A549 (cell line): ENCODE data around the gene IL23R. TPM values are rescaled to one million over a fixed set of nuclear protein-coding genes. Genes with fewer than 3 reads are reported as not detected.

Experiments
- ATAC-seq, 2 experiments: fragments of 200-7000 bp in 1 of 2; fragments of >200 bp in 1 of 2; cut with Nextera tagmentation in 1 of 2; cut with Tn5 transposase in 1 of 2; 3 replicates each; pipeline versions ENCODE4 v1.8.0 to v1.9.1; 2018 to 2020; ENCODE audit warnings: mild to moderate bottlenecking in 1 of 2, moderate library complexity in 1 of 2
- CTCF ChIA-PET: fragments of 300-600 bp; sonication (Branson Sonifier 250); formaldehyde crosslinking; extraction: SDS; loops from one replicate; lab custom pipeline; 2021; ENCODE audit warnings: antibody characterized with exemption, inconsistent platforms; lab: Yijun Ruan, JAX
- POLR2A ChIA-PET: fragments of 350-600 bp; formaldehyde crosslinking; extraction: SDS; loops from one replicate; lab custom pipeline; 2021; ENCODE audit warnings: antibody characterized with exemption, inconsistent platforms; lab: Yijun Ruan, JAX
- DNase-seq, 2 experiments: peaks; one replicate each; pipeline versions ENCODE4 v3.0.0 to v3.0.0-alpha.2; 2011 to 2016; ENCODE audit warnings: low read depth in 1 of 2, low spot score in 1 of 2
- FAIRE-seq: peaks from 2 replicates; lab custom pipeline; 2011; peaks lifted over from hg19 to GRCh38; lab: Jason Lieb, UNC
- H3K27ac ChIP-seq, 2 experiments: fragments of >200 bp; sonication (Bioruptor Twin); formaldehyde crosslinking; 3 replicates each; pipeline ENCODE4 v1.5.1; 2016 to 2017
- H3K4me1 ChIP-seq: fragments of >200 bp; sonication (Bioruptor Twin); formaldehyde crosslinking; 3 replicates; pipeline ENCODE4 v1.6.1; 2016
- H3K4me2 ChIP-seq: fragments of >200 bp; sonication (Bioruptor Twin); formaldehyde crosslinking; 3 replicates; pipeline ENCODE4 v1.6.1; 2016
- H3K4me3 ChIP-seq: fragments of >200 bp; sonication (Bioruptor Twin); formaldehyde crosslinking; 3 replicates; pipeline ENCODE4 v1.5.1; 2016
- H3K9me3 ChIP-seq: fragments of >200 bp; sonication (Bioruptor Twin); formaldehyde crosslinking; 3 replicates; pipeline ENCODE4 v1.6.1; 2016
- ATOH8 ChIP-seq: fragments of 250-450 bp; sonication (Bioruptor Pico); IDR thresholded peaks from 2 replicates; pipeline ENCODE4 v1.5.0; 2020; ENCODE audit warnings: low read depth, mild to moderate bottlenecking, moderate library complexity
- CTCF ChIP-seq: fragments of >200 bp; sonication (Bioruptor Twin); formaldehyde crosslinking; IDR thresholded peaks from 3 replicates; pipeline ENCODE4 v1.5.1; 2016
- EHMT2 ChIP-seq: fragments of 200-600 bp; sonication (generic); IDR thresholded peaks from 2 replicates; pipeline ENCODE4 v1.6.1; 2016; ENCODE audit warnings: antibody characterized with exemption, low read depth, mild to moderate bottlenecking, moderate library complexity
- ESRRA ChIP-seq: fragments of 150-350 bp; IDR thresholded peaks from 2 replicates; pipeline ENCODE4 v1.6.1; 2014; ENCODE audit warnings: mild to moderate bottlenecking, low read length, borderline replicate concordance
- FOSB ChIP-seq: fragments of 250-450 bp; sonication (Bioruptor Pico); IDR thresholded peaks from 2 replicates; pipeline ENCODE4 v1.5.0; 2020; ENCODE audit warnings: mild to moderate bottlenecking, moderate library complexity
- FOSL2 ChIP-seq, 2 experiments: fragments of 450-650 bp in 1 of 2; fragments of >200 bp in 1 of 2; sonication (Bioruptor Twin) in 1 of 2; formaldehyde crosslinking; IDR thresholded peaks; 2 replicates each; pipeline versions ENCODE4 v1.5.0 to v1.6.1; 2016 to 2020; ENCODE audit warnings: mild to moderate bottlenecking in 1 of 2, moderate library complexity in 1 of 2
- FOXS1 ChIP-seq: fragments of 250-450 bp; sonication (Bioruptor Pico); IDR thresholded peaks from 2 replicates; pipeline ENCODE4 v1.5.0; 2020; ENCODE audit warnings: mild to moderate bottlenecking, moderate library complexity
- HDAC2 ChIP-seq: fragments of 200-600 bp; sonication (generic); IDR thresholded peaks from 2 replicates; pipeline ENCODE4 v1.6.1; 2016
- HEYL ChIP-seq: fragments of 250-450 bp; sonication (Bioruptor Pico); IDR thresholded peaks from 2 replicates; pipeline ENCODE4 v1.8.0; 2021; ENCODE audit warnings: mild to moderate bottlenecking, moderate library complexity
- HOXB5 ChIP-seq: fragments of 250-450 bp; sonication (Bioruptor Pico); IDR thresholded peaks from 2 replicates; pipeline ENCODE4 v1.5.0; 2020; ENCODE audit warnings: mild to moderate bottlenecking, moderate library complexity
- JUN ChIP-seq, 2 experiments: fragments of >200 bp; sonication (Bioruptor Twin); formaldehyde crosslinking; IDR thresholded peaks; 2 replicates in 1 of 2; 3 replicates in 1 of 2; pipeline ENCODE4 v1.6.1; 2016 to 2017
- KDM5A ChIP-seq: fragments of 200-600 bp; sonication (generic); IDR thresholded peaks from 2 replicates; pipeline ENCODE4 v1.6.1; 2016; ENCODE audit warnings: antibody characterized with exemption, mild to moderate bottlenecking
- MYC ChIP-seq: IDR thresholded peaks from 2 replicates; pipeline ENCODE4 v1.6.1; 2012; ENCODE audit warnings: mild to moderate bottlenecking, inconsistent platforms, low read length, improper control_type of control experiment, borderline replicate concordance
- NR3C1 ChIP-seq: fragments of >200 bp; sonication (Bioruptor Twin); formaldehyde crosslinking; IDR thresholded peaks from 3 replicates; pipeline ENCODE4 v1.6.1; 2017
- POLR2A ChIP-seq: IDR thresholded peaks from 2 replicates; pipeline ENCODE4 v1.6.1; 2012; ENCODE audit warnings: mild to moderate bottlenecking, low read length
- POLR2AphosphoS2 ChIP-seq: conservative IDR thresholded peaks from 2 replicates; pipeline ENCODE4 v1.6.1; 2012; ENCODE audit warnings: low read length, improper control_type of control experiment, inconsistent platforms
- RAD21 ChIP-seq, 2 experiments: fragments of >200 bp in 1 of 2; sonication (Bioruptor Twin) in 1 of 2; formaldehyde crosslinking in 1 of 2; IDR thresholded peaks in 1 of 2; conservative IDR thresholded peaks in 1 of 2; 2 replicates in 1 of 2; 3 replicates in 1 of 2; pipeline ENCODE4 v1.6.1; 2012 to 2018; ENCODE audit warnings: inconsistent platforms in 1 of 2
- RARB ChIP-seq: fragments of 250-450 bp; sonication (Bioruptor Pico); IDR thresholded peaks from 2 replicates; pipeline ENCODE4 v1.8.0; 2021; ENCODE audit warnings: mild to moderate bottlenecking, moderate library complexity
- RFX5 ChIP-seq: fragments of 450-650 bp; IDR thresholded peaks from 2 replicates; pipeline ENCODE4 v1.7.1; 2014; ENCODE audit warnings: antibody characterized with exemption, mild to moderate bottlenecking, moderate library complexity
- RNF2 ChIP-seq: fragments of 200-600 bp; sonication (generic); IDR thresholded peaks from 2 replicates; pipeline ENCODE4 v1.6.1; 2016; ENCODE audit warnings: low read depth, mild to moderate bottlenecking, antibody characterized with exemption, moderate library complexity, borderline replicate concordance
- SMC3 ChIP-seq: fragments of >200 bp; sonication (Bioruptor Twin); formaldehyde crosslinking; IDR thresholded peaks from 3 replicates; pipeline ENCODE4 v1.6.1; 2018; ENCODE audit warnings: inconsistent platforms
- SREBF2 ChIP-seq: fragments of 450-650 bp; IDR thresholded peaks from 2 replicates; pipeline ENCODE4 v1.6.1; 2014; ENCODE audit warnings: mild to moderate bottlenecking, moderate library complexity
- TFCP2L1 ChIP-seq: fragments of 250-450 bp; sonication (Bioruptor Pico); IDR thresholded peaks from 2 replicates; pipeline ENCODE4 v1.5.0; 2021; ENCODE audit warnings: mild to moderate bottlenecking
- TP53 ChIP-seq: fragments of 250-450 bp; sonication (Bioruptor Pico); IDR thresholded peaks from 2 replicates; pipeline ENCODE4 v1.5.0; 2021; ENCODE audit warnings: mild to moderate bottlenecking, moderate library complexity
- USF2 ChIP-seq: fragments of 450-650 bp; IDR thresholded peaks from 2 replicates; pipeline ENCODE4 v1.6.1; 2014; ENCODE audit warnings: antibody characterized with exemption
- ZNF302 ChIP-seq: fragments of 250-450 bp; sonication (Bioruptor Pico); IDR thresholded peaks from 2 replicates; pipeline ENCODE4 v1.9.0; 2021; ENCODE audit warnings: inconsistent platforms, mild to moderate bottlenecking, moderate library complexity
- WGBS: methylation state at CpG from one replicate; pipeline ENCODE4 v1.1.6; 2017; ENCODE audit errors: missing lambda C conversion rate; 5-methylcytosine and 5-hydroxymethylcytosine counted together
- polyA plus RNA-seq, 4 experiments: library from polyadenylated mRNA; depleted of rRNA in 3 of 4; stranded (reverse); fragments of >200 nt; fragmentation: RNase III in 1 of 4; extraction: RNeasy Plus Mini Kit Qiagen cat#74134 plus additional on column Dnase treatment in 1 of 4; gene quantifications; 2 replicates in 3 of 4; 3 replicates in 1 of 4; pipeline ENCODE4 v1.2.3, GENCODE V29; 2011 to 2017
- TF ChIP-seq, protein P1 (sequence below): fragments of >200 bp; sonication (Bioruptor Twin); formaldehyde crosslinking; IDR thresholded peaks from 3 replicates; pipeline ENCODE4 v1.6.1; 2016

IL23R gene
- polyA plus RNA-seq, 2 of the 4 experiments (the other 2 are of a cell fraction): not detected

GRCh38 chr1:67126111-67126746 is 40.0 kb upstream of the IL23R start:
- Histone ChIP-seq H3K9me3 (no peaks in the 10 kb centered on the region), H3K27ac (no peak overlapping the region), H3K4me2 (no peak overlapping the region), H3K4me3 (no peak overlapping the region), H3K4me1 (no peaks in the 10 kb centered on the region)
- POLR2A ChIA-PET: no interaction called here
- CTCF ChIA-PET: interaction anchor here (0.9 to 2.2 kb wide), 2 partner anchors 20 to 30 kb away, joined by 3 to 4 read pairs; no protein-coding TSS in a partner anchor
- ATAC-seq: no peak
- WGBS: 74% methylated on average over 5 of the region's 5 CpGs
- FAIRE-seq: no peak
- TF ChIP-seq TFCP2L1 (CRISPR knock-in tag) (no peak), FOSB (CRISPR knock-in tag) (no peak)
- no peak for DNase-seq

GRCh38 chr1:67126974-67127373 is 39.3 kb upstream of the IL23R start:
- CTCF ChIA-PET: interaction anchor here (0.8 to 0.9 kb wide), 2 partner anchors 23 to 31 kb away, joined by 3 read pairs; no protein-coding TSS in a partner anchor
- H3K9me3 ChIP-seq: no peaks in the 10 kb centered on the region
- 34% methylated on average over 1 of the region's 1 CpG for WGBS

DNA sequence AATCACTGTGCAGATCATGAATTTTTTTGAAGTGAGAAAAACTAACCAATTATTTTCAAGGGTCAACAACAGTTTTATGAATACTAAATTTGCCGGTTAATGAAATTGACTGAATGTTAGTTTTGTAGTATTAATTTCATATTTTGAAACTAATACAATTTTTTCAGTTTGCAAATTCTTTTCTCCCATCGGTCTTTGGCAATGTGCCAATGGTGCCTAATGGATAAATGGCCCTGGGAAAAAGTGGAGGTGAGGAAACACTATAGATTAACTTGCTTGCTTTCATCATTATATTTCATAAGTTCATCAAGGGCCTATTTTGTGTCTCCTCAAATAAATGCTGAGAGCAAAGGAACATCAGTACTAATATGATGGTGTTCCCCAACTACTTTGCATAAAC is 35.6 kb upstream of the IL23R start:
- no peaks in the 10 kb centered on the region for H3K4me1 ChIP-seq
- ChIA-PET POLR2A (no interaction called here), CTCF (no interaction called here)
- DNase-seq: no peak
- no peak for ATAC-seq
- no peak overlapping the region for H3K4me3 ChIP-seq
- FAIRE-seq: no peak
- no peaks in the 10 kb centered on the region for H3K9me3 ChIP-seq
- 55% methylated on average over 2 of the region's 2 CpGs for WGBS
- H3K4me2 ChIP-seq: no peak overlapping the region
- TF ChIP-seq, protein P1, sequence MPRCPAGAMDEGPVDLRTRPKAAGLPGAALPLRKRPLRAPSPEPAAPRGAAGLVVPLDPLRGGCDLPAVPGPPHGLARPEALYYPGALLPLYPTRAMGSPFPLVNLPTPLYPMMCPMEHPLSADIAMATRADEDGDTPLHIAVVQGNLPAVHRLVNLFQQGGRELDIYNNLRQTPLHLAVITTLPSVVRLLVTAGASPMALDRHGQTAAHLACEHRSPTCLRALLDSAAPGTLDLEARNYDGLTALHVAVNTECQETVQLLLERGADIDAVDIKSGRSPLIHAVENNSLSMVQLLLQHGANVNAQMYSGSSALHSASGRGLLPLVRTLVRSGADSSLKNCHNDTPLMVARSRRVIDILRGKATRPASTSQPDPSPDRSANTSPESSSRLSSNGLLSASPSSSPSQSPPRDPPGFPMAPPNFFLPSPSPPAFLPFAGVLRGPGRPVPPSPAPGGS: no peak
- no peak for TF ChIP-seq FOSB (CRISPR knock-in tag)
- TF ChIP-seq RARB (CRISPR knock-in tag): no peak
- no peak for TF ChIP-seq USF2
- no peak for TF ChIP-seq RNF2
- no peak for TF ChIP-seq JUN (IDR thresholded peaks at IDR 0.05)
- TF ChIP-seq TP53 (CRISPR knock-in tag): no peak
- TF ChIP-seq ZNF302 (CRISPR knock-in tag): no peak
- no peak for TF ChIP-seq FOXS1
- no peak for TF ChIP-seq POLR2AphosphoS2
- TF ChIP-seq EHMT2: no peak
- no peak for TF ChIP-seq RFX5
- no peak for TF ChIP-seq HEYL
- TF ChIP-seq ESRRA: no peak
- H3K27ac ChIP-seq: no peak overlapping the region

More at GRCh38 chr1:67126974-67127373, 39.3 kb upstream of the IL23R start:
- POLR2A ChIA-PET: no interaction called here
- FAIRE-seq: no peak
- Histone ChIP-seq H3K4me3 (no peak overlapping the region), H3K4me1 (no peaks in the 10 kb centered on the region), H3K4me2 (no peak overlapping the region), H3K27ac (no peak overlapping the region)
- TF ChIP-seq NR3C1: no peak
- no peak for TF ChIP-seq MYC
- TF ChIP-seq CTCF: no peak
- TF ChIP-seq ZNF302 (CRISPR knock-in tag): no peak
- no peak for TF ChIP-seq RAD21 (conservative IDR thresholded peaks at IDR 0.05 in 1 of 2, IDR thresholded peaks at IDR 0.05 in 1 of 2)
- no peak for TF ChIP-seq KDM5A
- TF ChIP-seq HDAC2: no peak
- TF ChIP-seq TP53 (CRISPR knock-in tag): no peak
- no peak for TF ChIP-seq SMC3
- TF ChIP-seq SREBF2: no peak
- no peak for TF ChIP-seq ATOH8 (CRISPR knock-in tag)
- TF ChIP-seq POLR2A: no peak
- TF ChIP-seq TFCP2L1 (CRISPR knock-in tag): no peak
- TF ChIP-seq FOSL2 (IDR thresholded peaks at IDR 0.05): no peak
- TF ChIP-seq FOSL2 (CRISPR knock-in tag; IDR thresholded peaks at IDR 0.05): no peak
- TF ChIP-seq HOXB5 (CRISPR knock-in tag): no peak
- TF ChIP-seq, protein P1: no peak
- ATAC-seq: no peak
- DNase-seq: no peak
